Testis (tissue), 3 donors: ENCODE data around the gene WDR86. TPM values are rescaled to one million over a fixed set of nuclear protein-coding genes. Genes with fewer than 3 reads are reported as not detected.

Experiments used
- DNase-seq: peaks from one replicate; pipeline ENCODE4 v3.0.0-alpha.2; 2019
- H3K27ac ChIP-seq, 2 donors: fragments of 200-600 bp; sonication (generic); one replicate each; pipeline ENCODE4 v1.5.1; 2019
- H3K27me3 ChIP-seq: fragments of 200-600 bp; sonication (generic); one replicate; pipeline ENCODE4 v1.5.1; 2019
- H3K36me3 ChIP-seq: fragments of 200-600 bp; sonication (generic); one replicate; pipeline ENCODE4 v1.5.1; 2017; ENCODE audit warnings: low read depth; ENCODE audit errors: missing control alignments
- H3K4me1 ChIP-seq: fragments of 200-600 bp; sonication (generic); one replicate; pipeline ENCODE4 v1.5.1; 2019
- H3K4me3 ChIP-seq, 2 donors: fragments of 200-600 bp; sonication (generic); one replicate each; pipeline ENCODE4 v1.5.1; 2017 to 2019
- H3K9me3 ChIP-seq: fragments of 200-600 bp; sonication (generic); one replicate; pipeline ENCODE4 v1.5.1; 2017
- CTCF ChIP-seq, 3 experiments: fragments of 450-650 bp in 2 of 3; fragments of 200-600 bp in 1 of 3; sonication (generic) in 1 of 3; IDR thresholded peaks; one replicate each; pipeline ENCODE4 v1.5.1; 2016 to 2019; ENCODE audit warnings: antibody characterized with exemption in 3 of 3, mild to moderate bottlenecking in 2 of 3, moderate library complexity in 1 of 3
- POLR2A ChIP-seq: fragments of 450-650 bp; IDR thresholded peaks from one replicate; pipeline ENCODE4 v1.6.1; 2017; ENCODE audit warnings: antibody characterized with exemption, mild to moderate bottlenecking, moderate library complexity
- WGBS, 2 donors: methylation state at CpG; one replicate each; pipeline ENCODE4 v1.1.5; 2018; 5-methylcytosine and 5-hydroxymethylcytosine counted together
- intact Hi-C: fragments of 100-400 bp; cut with DNase I; formaldehyde crosslinking; loops from one replicate; pipeline ENCODE4 v1.15.1; 2023; ENCODE audit warnings: low total_unique reads
- polyA plus RNA-seq: library from polyadenylated mRNA; stranded (reverse); fragments of 350-450 nt; fragmentation: Illumina TruSeq; extraction: RNeasy Lipid Tissue Mini Kit (QIAGEN cat#74804); gene quantifications from one replicate; pipeline ENCODE4 v1.2.3, GENCODE V29; 2014; ENCODE audit warnings: low read depth, low replicate concordance; ENCODE audit not compliant: insufficient read depth
- total RNA-seq, 2 donors: library from RNA; depleted of rRNA; stranded (reverse); fragments of >200 nt; gene quantifications; one replicate each; pipeline ENCODE4 v1.2.3, GENCODE V29; 2016

The WDR86 gene
- total and polyA plus RNA-seq, 3 donors from 2014 or later: 2.8 to 20.3 (median 9.6) TPM

- H3K27me3 ChIP-seq: no peaks in the 10 kb centered on the region
- intact Hi-C loops: no loop called here
- H3K27ac ChIP-seq: no peak overlapping the region
- H3K4me3 ChIP-seq: no peak overlapping the region
- no peak for DNase-seq
- WGBS, 2 donors: 87 to 92% methylated on average over 15 to 25 of the region's 26 CpGs
- no peak for TF ChIP-seq CTCF (IDR thresholded peaks at IDR 0.05)
- no peak for TF ChIP-seq POLR2A
- H3K4me1 ChIP-seq: peaks cover 22% of the 10 kb centered on the region
- no peaks in the 10 kb centered on the region for H3K9me3 ChIP-seq
- no peaks in the 10 kb centered on the region for H3K36me3 ChIP-seq
Observed at GRCh38 chr7:151385626-151386300, 24.1 kb downstream of the WDR86 start.

- Histone ChIP-seq H3K27me3 (no peaks in the 10 kb centered on the region), H3K27ac (no peak overlapping the region), H3K36me3 (no peaks in the 10 kb centered on the region), H3K4me1 (peaks cover 22% of the 10 kb centered on the region), H3K9me3 (no peaks in the 10 kb centered on the region), H3K4me3 (no peak overlapping the region)
- DNase-seq: no peak
- no peak for TF ChIP-seq POLR2A
- no peak for TF ChIP-seq CTCF (IDR thresholded peaks at IDR 0.05)
- intact Hi-C loops: no loop called here
- WGBS, 2 donors: 94 to 95% methylated on average over 10 to 26 of the region's 26 CpGs
Observed at GRCh38 chr7:151384776-151385625, 24.8 kb downstream of the WDR86 start.

GRCh38 chr7:151384352-151384697, 25.5 kb downstream of the WDR86 start:
- H3K27ac ChIP-seq: no peak overlapping the region
- no peak for TF ChIP-seq CTCF (IDR thresholded peaks at IDR 0.05)
- no peak for TF ChIP-seq POLR2A
- no peak overlapping the region for H3K4me3 ChIP-seq
- DNase-seq: no peak
- no peaks in the 10 kb centered on the region for H3K9me3 ChIP-seq
- 80 to 88% methylated on average over 6 of the region's 6 CpGs for WGBS, 2 donors
- intact Hi-C loops: no loop called here
- no peaks in the 10 kb centered on the region for H3K27me3 ChIP-seq
- no peaks in the 10 kb centered on the region for H3K36me3 ChIP-seq
- peaks cover 22% of the 10 kb centered on the region for H3K4me1 ChIP-seq

GRCh38 chr7:151383638-151384351, 26.0 kb downstream of the WDR86 start:
- TF ChIP-seq POLR2A (no peak), CTCF (IDR thresholded peaks at IDR 0.05) (no peak)
- WGBS, 2 donors: 86% methylated on average over 15 of the region's 15 CpGs

More at GRCh38 chr7:151383638-151384351, 26.0 kb downstream of the WDR86 start:
- no peak for DNase-seq
- H3K27me3 ChIP-seq: no peaks in the 10 kb centered on the region
- no peak overlapping the region for H3K27ac ChIP-seq
- H3K4me1 ChIP-seq: peaks cover 22% of the 10 kb centered on the region
- no peak overlapping the region for H3K4me3 ChIP-seq
- no peaks in the 10 kb centered on the region for H3K36me3 ChIP-seq
- intact Hi-C loops: no loop called here
- no peaks in the 10 kb centered on the region for H3K9me3 ChIP-seq
